HG03521 (cell line): ENCODE measurements around the gene SLC7A7.
"Not testable (repeated sequence)": the region's sequence is repeated elsewhere in the genome, so short reads cannot be mapped to it uniquely, and the experiment has no call there.

Experiments used
- ATAC-seq: cut with Tn5 transposase; IDR thresholded peaks from one replicate; pipeline ENCODE4 v1.9.1; 2021; ENCODE audit warnings: mild to moderate bottlenecking, moderate library complexity; ENCODE audit not compliant: unreplicated experiment

SLC7A7 gene

GRCh38 chr14:22822016-22822570 lies 6.9 kb upstream of the SLC7A7 start:
- no peak for ATAC-seq

DNA sequence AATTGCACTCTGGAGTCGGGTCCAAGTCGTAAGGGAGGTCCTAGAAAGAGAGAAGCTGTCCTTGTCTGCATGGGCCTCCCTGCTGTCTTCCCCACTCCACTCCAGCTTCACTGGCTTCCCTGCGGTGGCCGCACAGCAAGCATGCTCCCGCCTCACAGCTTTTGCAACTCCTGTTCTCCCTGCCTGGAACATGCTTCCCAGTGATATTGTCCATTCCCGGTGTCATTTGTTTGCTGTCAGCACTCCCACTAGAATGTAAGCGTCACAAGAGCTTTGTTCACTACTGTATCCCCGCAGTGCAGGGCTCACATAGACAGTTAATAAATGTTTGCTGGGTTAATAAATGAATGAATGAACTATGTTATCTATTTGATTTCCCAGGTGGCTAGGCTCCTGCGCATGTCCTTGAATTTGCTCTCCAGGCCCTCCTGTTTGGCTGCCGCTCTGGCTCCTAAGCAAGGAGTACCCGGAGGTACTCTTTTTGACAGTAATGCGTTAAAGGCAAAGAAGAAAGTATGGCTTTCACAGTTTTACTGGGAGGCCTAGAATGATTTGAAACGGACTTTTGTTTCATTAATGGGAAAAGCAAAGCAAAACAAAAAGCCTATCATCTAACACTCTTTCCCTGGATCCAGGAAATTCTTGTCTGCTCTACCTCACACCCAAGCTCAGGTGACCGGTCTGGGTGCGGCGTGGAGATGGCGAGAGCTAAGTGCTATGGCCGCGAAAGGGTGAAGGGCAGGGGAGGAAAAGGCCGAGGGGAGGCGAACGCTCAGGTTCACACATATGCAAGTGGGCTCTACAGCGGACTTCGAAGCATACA lies 6.2 kb upstream of the SLC7A7 start:
- no peak for ATAC-seq

DNA sequence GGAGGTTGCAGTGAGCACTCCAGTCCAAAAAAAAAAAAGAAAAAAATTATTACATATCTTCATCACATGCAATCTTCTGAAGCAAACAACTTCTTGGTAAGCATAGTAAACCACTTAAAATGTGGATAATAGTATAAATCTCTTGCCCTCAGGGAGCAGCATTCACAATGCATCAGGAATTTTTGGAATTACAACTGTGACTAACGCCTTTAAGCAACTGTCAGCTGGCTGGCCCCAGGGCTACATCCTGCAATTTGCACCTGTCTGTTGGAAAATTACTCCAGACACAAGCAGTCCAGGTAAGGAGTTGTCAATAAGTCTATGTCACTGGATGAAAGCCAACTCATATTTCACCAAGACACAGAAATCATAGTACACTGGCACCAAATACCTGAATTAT lies 5.5 kb upstream of the SLC7A7 start:
- no peak for ATAC-seq

DNA sequence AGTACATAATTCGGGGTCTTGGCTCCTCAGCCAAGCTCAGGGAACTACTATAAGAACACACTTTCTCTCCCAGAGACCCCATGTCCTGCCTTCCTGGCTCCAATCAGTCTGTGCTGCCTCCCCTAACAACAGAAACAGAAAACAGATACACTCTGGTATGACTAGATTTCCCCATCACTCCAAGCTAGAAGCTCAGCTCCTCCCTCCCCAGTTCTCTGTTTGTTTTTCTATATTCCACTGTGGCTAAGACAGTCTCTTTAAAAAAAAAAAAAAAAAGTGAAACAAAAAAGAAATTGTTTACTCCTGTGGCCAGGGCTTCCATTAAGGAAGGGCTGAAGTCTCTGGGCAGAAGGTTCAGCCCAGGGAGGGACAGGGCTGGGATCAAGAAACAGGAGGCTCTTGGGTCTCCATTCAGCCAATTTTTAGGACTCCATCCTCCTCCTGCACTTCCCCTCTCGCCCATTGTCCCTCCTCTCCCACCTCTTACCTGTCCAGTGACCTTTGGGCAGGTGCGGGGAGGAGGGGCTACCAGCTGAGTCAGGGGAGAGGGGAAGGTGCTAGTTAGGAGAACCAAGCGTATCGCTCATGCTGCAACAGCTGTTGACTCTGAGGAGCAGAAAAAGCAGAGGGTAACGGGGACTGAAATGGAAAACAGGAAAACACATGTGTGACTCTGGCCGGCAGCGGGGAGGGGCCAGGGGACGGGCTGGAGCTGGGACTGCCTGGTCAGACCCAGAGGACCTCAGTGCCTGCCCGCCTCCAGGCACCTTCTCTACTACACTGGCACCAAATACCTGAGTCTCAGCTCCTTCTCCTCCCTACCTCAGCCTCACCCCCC lies 4.1 kb upstream of the SLC7A7 start:
- ATAC-seq: no peak

GRCh38 chr14:22814373-22814772 lies 862 bp downstream of the SLC7A7 start:
- ATAC-seq: no peak

DNA sequence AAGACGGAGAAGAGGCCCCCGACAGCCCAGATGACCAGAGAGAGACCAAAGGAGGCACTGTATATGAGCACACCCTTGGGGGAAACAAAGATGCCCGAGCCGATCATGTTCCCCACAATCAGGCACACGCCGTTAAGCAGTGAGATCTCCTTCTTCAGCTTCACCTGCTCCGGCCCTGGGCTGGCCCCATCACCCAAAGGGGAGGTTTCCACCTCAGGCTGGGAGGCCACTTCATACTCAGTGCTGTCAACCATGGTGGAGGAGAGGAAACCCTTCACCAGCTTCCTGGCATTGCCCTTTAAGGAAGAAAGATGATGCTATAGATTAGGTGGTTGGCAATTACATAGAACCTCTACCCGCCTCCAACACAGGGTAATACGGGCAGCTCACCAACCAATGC lies 2.1 kb downstream of the SLC7A7 start:
- ATAC-seq: no peak

DNA sequence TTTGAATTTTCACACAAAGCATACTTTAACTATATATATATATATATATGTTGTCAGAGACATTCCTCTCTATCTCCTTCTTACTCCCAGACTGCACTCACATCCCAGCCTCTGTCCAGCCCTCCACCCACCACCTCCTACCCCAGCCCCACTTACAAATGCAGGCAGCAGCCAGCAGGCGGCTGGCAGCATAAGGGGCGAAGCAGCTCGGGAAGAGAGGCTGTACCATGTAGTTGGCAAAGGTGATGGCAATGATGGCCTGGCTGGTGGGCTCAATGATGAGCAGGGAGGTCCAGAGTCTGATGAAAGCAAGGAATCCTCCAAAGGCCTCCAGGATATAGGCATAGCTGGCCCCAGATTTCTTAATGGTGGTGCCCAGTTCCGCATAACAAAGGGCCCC lies 2.5 kb downstream of the SLC7A7 start:
- ATAC-seq: no peak

- no peak for ATAC-seq
These were observed 3.5 kb downstream of the SLC7A7 start for GRCh38 chr14:22811722-22812121.

GRCh38 chr14:22808388-22809209 lies 6.6 kb downstream of the SLC7A7 start:
- ATAC-seq: no peak

GRCh38 chr14:22807432-22808087 lies 7.7 kb downstream of the SLC7A7 start:
- no peak for ATAC-seq

DNA sequence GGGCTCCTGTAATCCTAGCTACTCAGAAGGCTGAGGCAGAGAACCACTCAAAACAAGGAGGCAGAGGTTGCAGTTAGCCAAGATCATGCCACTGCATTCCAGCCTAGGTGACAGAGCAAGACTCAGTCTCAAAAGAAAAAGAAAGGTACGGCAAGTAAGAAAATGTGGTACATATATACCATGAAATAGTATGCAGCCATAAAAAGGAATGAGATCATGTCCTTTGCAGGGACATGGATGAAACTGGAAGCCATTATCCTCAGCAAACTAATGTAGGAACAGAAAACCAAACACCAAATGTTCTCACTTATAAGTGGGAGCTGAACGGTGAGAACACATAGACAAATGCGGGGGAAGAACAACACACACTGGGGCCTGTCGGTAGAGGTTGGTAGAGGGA lies 10.0 kb downstream of the SLC7A7 start:
- not testable (repeated sequence) for ATAC-seq

DNA sequence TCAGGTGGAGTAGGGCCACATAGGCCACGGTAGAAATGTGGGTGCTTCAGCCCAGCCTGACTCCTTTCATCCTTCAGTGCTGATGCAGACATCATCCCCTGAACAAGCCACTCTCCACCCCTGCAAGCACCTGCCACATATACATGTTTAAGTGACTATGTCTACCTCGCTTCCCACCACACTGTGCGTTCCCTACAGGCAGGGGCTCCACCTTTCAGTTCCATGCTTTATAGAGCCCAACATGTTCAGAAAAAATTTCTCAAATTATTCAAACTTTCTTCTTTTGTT lies 11.6 kb downstream of the SLC7A7 start:
- ATAC-seq: no peak

- no peak for ATAC-seq
These were observed 12.2 kb downstream of the SLC7A7 start for GRCh38 chr14:22802860-22803686.

DNA sequence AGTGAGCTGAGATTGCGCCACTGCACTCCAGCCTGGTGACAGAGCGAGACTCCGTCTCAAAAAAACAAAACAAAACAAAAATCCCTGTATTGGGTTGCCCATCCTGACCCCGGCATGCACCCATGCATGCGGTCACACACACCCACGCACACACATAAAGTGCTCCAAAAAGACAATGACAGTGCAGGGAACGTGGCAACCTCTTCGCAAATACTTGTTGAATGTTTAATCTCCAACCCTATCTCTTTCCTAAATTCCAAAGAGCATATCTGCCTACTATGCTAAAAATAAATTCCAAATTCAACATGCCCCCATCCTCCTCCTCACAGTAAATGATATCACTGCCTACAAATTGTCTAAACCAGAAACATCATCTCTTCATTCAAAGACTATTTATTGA lies 13.5 kb downstream of the SLC7A7 start:
- ATAC-seq: no peak

DNA sequence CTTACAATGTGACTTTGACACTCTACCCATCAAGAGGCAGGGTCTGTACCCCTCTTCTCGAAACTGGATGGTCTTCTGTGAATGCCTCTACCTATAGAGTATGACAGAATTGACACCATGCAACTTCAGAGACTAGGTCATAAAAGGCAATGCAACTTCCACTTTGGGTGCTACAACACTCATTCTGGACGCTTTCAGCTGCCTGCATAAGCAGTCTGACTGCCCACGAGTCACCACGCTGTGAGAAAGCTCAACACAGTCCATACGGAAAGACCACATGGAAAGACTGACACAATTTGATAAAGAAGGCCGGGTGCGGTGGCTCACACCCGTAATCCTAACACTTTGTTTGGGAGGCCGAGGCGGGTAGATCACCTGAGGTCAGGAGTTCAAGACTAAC lies 14.9 kb downstream of the SLC7A7 start:
- no peak for ATAC-seq

GRCh38 chr14:22798528-22798927 lies 16.7 kb downstream of the SLC7A7 start:
- ATAC-seq: no peak

DNA sequence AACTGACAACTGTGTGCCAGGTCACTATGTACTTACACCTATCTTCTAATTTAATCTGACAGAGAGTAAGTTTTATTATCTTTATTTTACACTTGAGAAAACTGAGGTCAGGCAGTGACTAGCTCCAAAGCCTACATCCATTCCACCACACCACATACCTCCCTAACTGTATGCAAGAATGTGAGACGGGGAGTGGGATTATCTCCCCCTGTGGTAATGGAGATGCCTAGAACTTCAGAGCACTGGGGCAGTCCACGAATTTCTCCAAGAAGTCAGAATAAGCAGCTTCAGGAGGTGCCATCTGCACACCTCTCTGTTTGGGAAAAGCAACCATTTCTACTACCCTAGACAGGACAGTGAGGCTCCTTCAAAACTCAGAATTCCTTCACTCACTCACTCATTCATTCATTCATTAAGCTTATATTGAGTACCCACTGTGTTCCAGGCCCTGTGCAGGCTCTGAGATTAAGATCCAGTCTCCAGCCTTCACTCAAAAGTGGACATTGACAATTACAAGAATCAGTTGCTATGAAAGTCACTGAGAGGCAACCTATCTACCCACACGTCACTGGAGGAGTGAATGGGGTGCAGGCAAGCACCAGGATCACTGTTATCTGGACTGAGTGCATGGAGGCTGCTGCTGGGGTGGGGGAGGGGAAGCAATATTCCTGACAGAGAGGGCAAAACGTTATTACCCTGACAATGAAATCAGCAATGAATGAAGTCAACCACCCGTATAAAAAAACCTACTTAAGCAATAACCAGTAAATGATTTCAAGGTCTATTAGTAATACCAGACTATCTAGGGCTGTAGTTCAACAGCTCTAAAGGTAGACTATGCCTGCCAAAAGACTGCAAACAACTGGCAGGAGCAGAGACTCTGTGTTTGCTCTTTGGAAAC lies 18.0 kb downstream of the SLC7A7 start:
- ATAC-seq: no peak

GRCh38 chr14:22796087-22796707 lies 19.0 kb downstream of the SLC7A7 start:
- no peak for ATAC-seq
